OCI-LY7 (cell line): ENCODE measurements around the gene XAB2. TPM values are rescaled to one million over a fixed set of nuclear protein-coding genes. Genes with fewer than 3 reads are reported as not detected.

ENCODE experiments used
- BruUV-seq: library from RNA; stranded (reverse); fragments of 400-500 nt; replicated peaks from 2 replicates; lab custom pipeline; 2021; lab: Mats Ljungman, UMichigan
- CTCF ChIA-PET: fragments of 300-600 bp; sonication (Branson Sonifier 250); formaldehyde crosslinking; loops from one replicate; lab custom pipeline; 2022; ENCODE audit warnings: antibody characterized with exemption; ENCODE audit not compliant: unreplicated experiment; lab: Charles Lee
- POLR2A ChIA-PET: fragments of 300-600 bp; sonication (Branson Sonifier 250); formaldehyde crosslinking; loops from one replicate; lab custom pipeline; 2022; ENCODE audit warnings: antibody characterized with exemption; lab: Charles Lee
- DNase-seq: peaks from one replicate; pipeline ENCODE4 v3.0.0-alpha.2; 2015; ENCODE audit warnings: low spot score
- H2AFZ ChIP-seq: fragments of 200-600 bp; sonication (generic), shearing (Covaris generic); 2 replicates; pipeline ENCODE4 v1.6.1; 2014; ENCODE audit warnings: mild to moderate bottlenecking, antibody characterized with exemption, low read length, moderate library complexity
- H3K27ac ChIP-seq: fragments of 200-600 bp; sonication (generic); 2 replicates; pipeline ENCODE4 v1.5.1; 2014; ENCODE audit warnings: mixed run types, low read depth, mild to moderate bottlenecking, moderate library complexity, low read length, inconsistent platforms; ENCODE audit not compliant: poor library complexity, severe bottlenecking
- H3K36me3 ChIP-seq: fragments of 200-600 bp; sonication (generic); 2 replicates; pipeline ENCODE4 v1.6.1; 2014; ENCODE audit warnings: mild to moderate bottlenecking, antibody characterized with exemption, low read length, moderate library complexity, mixed read lengths; ENCODE audit not compliant: insufficient read depth
- H3K4me1 ChIP-seq: fragments of 200-600 bp; sonication (generic); 2 replicates; pipeline ENCODE4 v1.5.1; 2014; ENCODE audit warnings: mild to moderate bottlenecking, low read length; ENCODE audit not compliant: insufficient read depth, poor library complexity, severe bottlenecking
- H3K4me2 ChIP-seq: fragments of 200-600 bp; sonication (generic); 2 replicates; pipeline ENCODE4 v1.6.1; 2014; ENCODE audit warnings: mild to moderate bottlenecking, low read length
- H3K4me3 ChIP-seq: fragments of 200-600 bp; sonication (generic); 2 replicates; pipeline ENCODE4 v1.5.1; 2014; ENCODE audit warnings: mild to moderate bottlenecking, low read depth, low read length; ENCODE audit not compliant: poor library complexity, severe bottlenecking
- H3K79me2 ChIP-seq: fragments of 200-600 bp; sonication (generic); 2 replicates; pipeline ENCODE4 v1.6.1; 2016; ENCODE audit warnings: low read depth, mild to moderate bottlenecking, low read length, moderate library complexity, mixed read lengths; ENCODE audit not compliant: insufficient read depth
- H3K9me2 ChIP-seq: fragments of 200-600 bp; sonication (generic); 2 replicates; pipeline ENCODE4 v1.6.1; 2016; ENCODE audit warnings: mild to moderate bottlenecking, low read length, mixed read lengths; ENCODE audit not compliant: insufficient read depth
- H3K9me3 ChIP-seq: fragments of 200-600 bp; sonication (generic); 2 replicates; pipeline ENCODE4 v1.6.1; 2014; ENCODE audit warnings: mild to moderate bottlenecking, mixed run types, low read length, mixed read lengths
- H4K20me1 ChIP-seq: fragments of 200-600 bp; sonication (generic); 2 replicates; pipeline ENCODE4 v1.6.1; 2014; ENCODE audit warnings: mild to moderate bottlenecking, antibody characterized with exemption, low read length, moderate library complexity, mixed read lengths; ENCODE audit not compliant: insufficient read depth
- EZH2phosphoT487 ChIP-seq: fragments of 200-600 bp; sonication (generic); IDR thresholded peaks from 2 replicates; pipeline ENCODE4 v1.6.1; 2018; ENCODE audit warnings: low read depth, borderline replicate concordance, mild to moderate bottlenecking, mixed run types, antibody characterized with exemption, low read length, moderate library complexity, mixed read lengths
- intact Hi-C: fragments of 100-400 bp; cut with micrococcal nuclease; formaldehyde crosslinking; loops from one replicate; pipeline ENCODE4 v1.10.0; 2022; ENCODE audit not compliant: unreplicated experiment
- total RNA-seq, 2 experiments: library from RNA; depleted of rRNA in 1 of 2; stranded (reverse); fragments of >200 nt in 1 of 2; shearing (Covaris generic) in 1 of 2; gene quantifications; 2 replicates each; pipeline ENCODE4 v1.2.3, GENCODE V29; 2014 to 2022
- TF ChIP-seq, protein P1 (sequence below): fragments of 200-600 bp; sonication (generic); conservative IDR thresholded peaks from 2 replicates; pipeline ENCODE4 v1.5.1; 2014; ENCODE audit warnings: mild to moderate bottlenecking, antibody characterized with exemption, low read length, moderate library complexity, mixed read lengths

XAB2 gene
- total RNA-seq, 2 experiments from 2014 or later: 36.6 to 39.9 TPM

GRCh38 chr19:7597689-7598088, 31.7 kb downstream of the XAB2 start:
- ChIA-PET CTCF (no interaction called here), POLR2A (no interaction called here)
- Histone ChIP-seq H3K9me3 (no peaks in the 10 kb centered on the region), H3K79me2 (no peaks in the 10 kb centered on the region), H3K27ac (no peak overlapping the region), H2AFZ (no peak overlapping the region), H3K4me2 (no peak overlapping the region), H3K9me2 (no peaks in the 10 kb centered on the region), H3K36me3 (no peaks in the 10 kb centered on the region), H3K4me1 (no peaks in the 10 kb centered on the region), H4K20me1 (no peaks in the 10 kb centered on the region), H3K4me3 (no peak overlapping the region)
- TF ChIP-seq, protein P1, sequence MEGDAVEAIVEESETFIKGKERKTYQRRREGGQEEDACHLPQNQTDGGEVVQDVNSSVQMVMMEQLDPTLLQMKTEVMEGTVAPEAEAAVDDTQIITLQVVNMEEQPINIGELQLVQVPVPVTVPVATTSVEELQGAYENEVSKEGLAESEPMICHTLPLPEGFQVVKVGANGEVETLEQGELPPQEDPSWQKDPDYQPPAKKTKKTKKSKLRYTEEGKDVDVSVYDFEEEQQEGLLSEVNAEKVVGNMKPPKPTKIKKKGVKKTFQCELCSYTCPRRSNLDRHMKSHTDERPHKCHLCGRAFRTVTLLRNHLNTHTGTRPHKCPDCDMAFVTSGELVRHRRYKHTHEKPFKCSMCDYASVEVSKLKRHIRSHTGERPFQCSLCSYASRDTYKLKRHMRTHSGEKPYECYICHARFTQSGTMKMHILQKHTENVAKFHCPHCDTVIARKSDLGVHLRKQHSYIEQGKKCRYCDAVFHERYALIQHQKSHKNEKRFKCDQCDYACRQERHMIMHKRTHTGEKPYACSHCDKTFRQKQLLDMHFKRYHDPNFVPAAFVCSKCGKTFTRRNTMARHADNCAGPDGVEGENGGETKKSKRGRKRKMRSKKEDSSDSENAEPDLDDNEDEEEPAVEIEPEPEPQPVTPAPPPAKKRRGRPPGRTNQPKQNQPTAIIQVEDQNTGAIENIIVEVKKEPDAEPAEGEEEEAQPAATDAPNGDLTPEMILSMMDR: no peak
- TF ChIP-seq EZH2phosphoT487: no peak
- intact Hi-C loops: no loop called here
- no TSS peak for BruUV-seq
- no peak for DNase-seq

DNA sequence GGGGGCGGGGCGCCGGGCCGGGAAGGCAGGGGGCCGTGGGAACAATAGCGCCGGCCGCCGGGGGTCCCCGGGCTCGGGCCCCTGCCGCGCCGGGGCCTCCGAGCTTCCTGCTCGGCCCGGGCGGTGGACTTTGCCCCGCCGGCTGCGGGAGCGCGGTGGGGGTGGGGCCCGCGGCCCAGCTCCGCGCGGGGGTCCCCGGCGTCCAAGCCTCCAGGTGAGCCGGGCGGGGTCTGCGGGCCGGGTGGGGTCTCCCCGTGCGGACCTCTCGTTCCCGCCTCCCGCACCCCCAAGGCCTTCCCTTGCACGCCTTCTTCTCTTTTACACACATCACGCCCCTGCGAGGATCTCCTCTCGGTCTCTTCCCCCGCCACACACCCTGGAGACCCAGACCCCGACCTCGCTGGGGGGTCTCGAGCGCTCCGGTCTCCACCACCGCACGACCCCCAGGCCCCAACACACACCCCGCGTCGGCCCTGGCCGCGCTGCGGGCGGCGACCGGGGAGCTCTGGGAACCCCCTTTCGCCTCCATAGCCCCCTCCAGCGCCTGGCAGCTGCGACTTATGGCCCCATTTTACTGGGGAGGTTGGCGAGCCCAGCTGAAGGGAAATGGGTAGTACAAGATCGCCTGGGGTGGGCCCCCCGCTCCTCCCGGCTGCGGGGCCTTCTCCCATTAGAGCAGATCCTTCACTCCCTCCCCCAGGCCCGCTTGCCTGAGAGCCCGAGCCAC, 33.0 kb downstream of the XAB2 start:
- BruUV-seq: no TSS peak
- Histone ChIP-seq H3K9me3 (no peaks in the 10 kb centered on the region), H3K4me1 (no peaks in the 10 kb centered on the region), H3K9me2 (no peaks in the 10 kb centered on the region), H3K27ac (no peak overlapping the region), H2AFZ (no peak overlapping the region), H3K79me2 (no peaks in the 10 kb centered on the region), H4K20me1 (no peaks in the 10 kb centered on the region), H3K36me3 (no peaks in the 10 kb centered on the region), H3K4me2 (peak overlapping the region; percentile 66), H3K4me3 (peak overlapping the region; percentile 57)
- POLR2A ChIA-PET: interaction anchor here (1.0 kb wide), 1 partner anchor 9 kb away, joined by 3 read pairs; no protein-coding TSS in a partner anchor
- no peak for TF ChIP-seq EZH2phosphoT487
- TF ChIP-seq, protein P1: no peak
- intact Hi-C loops: no loop called here
- DNase-seq: no peak
- CTCF ChIA-PET: interaction anchor here (0.8 kb wide), 1 partner anchor 9 kb away, joined by 3 read pairs; no protein-coding TSS in a partner anchor
